NCI-H128 (cell line): Measurements from ENCODE around the gene CNIH3.
"Not testable (repeated sequence)": the region's sequence is repeated elsewhere in the genome, so short reads cannot be mapped to it uniquely, and the experiment has no call there.

Source experiments
- DNase-seq: peaks from one replicate; lab custom pipeline; 2025; ENCODE audit not compliant: unreplicated experiment; lab: John Stamatoyannopoulos, UW

CNIH3 gene

GRCh38 chr1:224684979-224685425 lies 68.9 kb downstream of the CNIH3 start:
- no peak for DNase-seq

GRCh38 chr1:224686140-224686539 lies 70.0 kb downstream of the CNIH3 start:
- DNase-seq, result not testable (repeated sequence)

GRCh38 chr1:224687465-224687864 lies 71.3 kb downstream of the CNIH3 start:
- no peak for DNase-seq

GRCh38 chr1:224689374-224689773 lies 73.3 kb downstream of the CNIH3 start:
- no peak for DNase-seq

- DNase-seq, result no peak
Observed at GRCh38 chr1:224690576-224690975, 74.5 kb downstream of the CNIH3 start.

GRCh38 chr1:224691148-224691925 lies 75.2 kb downstream of the CNIH3 start:
- DNase-seq, result no peak

GRCh38 chr1:224694969-224695368 lies 78.9 kb downstream of the CNIH3 start:
- no peak for DNase-seq

GRCh38 chr1:224696021-224696420 lies 79.9 kb downstream of the CNIH3 start:
- DNase-seq, result no peak

GRCh38 chr1:224696891-224697765 lies 81.0 kb downstream of the CNIH3 start:
- DNase-seq, result no peak

- no peak for DNase-seq
Observed at GRCh38 chr1:224698015-224698451, 81.9 kb downstream of the CNIH3 start.

- DNase-seq, result no peak
Observed at GRCh38 chr1:224700918-224701531, 84.9 kb downstream of the CNIH3 start.

- DNase-seq, result no peak
Observed at GRCh38 chr1:224703702-224704101, 87.6 kb downstream of the CNIH3 start.

- no peak for DNase-seq
Observed at GRCh38 chr1:224704107-224704735, 88.1 kb downstream of the CNIH3 start.

- DNase-seq, result no peak
Observed at GRCh38 chr1:224705578-224705977, 89.5 kb downstream of the CNIH3 start.

- DNase-seq, result no peak
Observed at GRCh38 chr1:224707843-224708725, 92.0 kb downstream of the CNIH3 start.

- DNase-seq, result no peak
Observed at GRCh38 chr1:224710196-224710595, 94.1 kb downstream of the CNIH3 start.

- DNase-seq, result not testable (repeated sequence)
Observed at GRCh38 chr1:224711231-224711756, 95.2 kb downstream of the CNIH3 start.

GRCh38 chr1:224711876-224712275 lies 95.8 kb downstream of the CNIH3 start:
- DNase-seq, result no peak

GRCh38 chr1:224713228-224713627 lies 97.1 kb downstream of the CNIH3 start:
- no peak for DNase-seq

GRCh38 chr1:224714553-224714952 lies 98.4 kb downstream of the CNIH3 start:
- DNase-seq, result no peak
